ENCODE data around the gene LUC7L. TPM values are rescaled to one million over a fixed set of nuclear protein-coding genes. Genes with fewer than 3 reads are reported as not detected.

LUC7L gene
- total and polyA plus RNA-seq, 10 of the 15 experiments (the other 5 are each of a cell fraction or from before 2014, with no cell fraction given) = 2.3 to 59.6 (median 44.1) TPM

- in situ Hi-C loops (cut with MboI) (no loop called here), intact Hi-C loops (cut with micrococcal nuclease; ENCODE audit: unreplicated experiment) (no loop called here)
- no TSS peak for BruUV-seq (replicated peaks)
- WGBS (ENCODE audit: insufficient coverage, insufficient replicate concordance, low lambda C conversion rate, missing lambda C conversion rate) = 62% methylated on average over 27 of the region's 36 CpGs
- Histone ChIP-seq H3K9ac (ENCODE audit: control insufficient read depth, insufficient read depth, low read length) (no peak overlapping the region), H3K4me2 (ENCODE audit: control insufficient read depth, insufficient read depth) (no peak overlapping the region), H3K27ac (ENCODE audit: control insufficient read depth, insufficient read depth) (no peak overlapping the region), H3K27me3 (replicated peaks in 1 of 2; ENCODE audit: control insufficient read depth in 2 of 2, insufficient read depth in 2 of 2, low read length in 1 of 2) (peaks cover 0 to 3% of the 10 kb centered on the region in 2 experiments; a peak in 2 of 4 replicates), H2AFZ (ENCODE audit: control insufficient read depth, low read depth, low read length) (no peak overlapping the region), H3K4me3 (no peak overlapping the region), H3K79me2 (ENCODE audit: control insufficient read depth, insufficient read depth, low read length) (no peaks in the 10 kb centered on the region), H4K20me1 (ENCODE audit: control insufficient read depth, insufficient read depth) (no peaks in the 10 kb centered on the region), H3K36me3 (ENCODE audit: control insufficient read depth in 2 of 2, insufficient read depth in 2 of 2, low read length in 1 of 2) (no peaks in the 10 kb centered on the region), H3K4me1 (ENCODE audit: control insufficient read depth, insufficient read depth, low read length) (no peaks in the 10 kb centered on the region), H3K9me3 (replicated peaks; ENCODE audit: control insufficient read depth, insufficient read depth, low read length) (no peaks in the 10 kb centered on the region)
- FAIRE-seq (no peak), ATAC-seq (no peak), DNase-seq (ENCODE audit: low read depth, low spot score) (no peak)
- TF ChIP-seq KLF5 (IDR thresholded peaks at IDR 0.05; ENCODE audit: partially characterized antibody) (no peak), SMAD5 (IDR thresholded peaks at IDR 0.05; ENCODE audit: low read depth) (no peak), EP300 (IDR thresholded peaks at IDR 0.05; ENCODE audit: borderline replicate concordance in 1 of 2, control insufficient read depth in 1 of 2, low read depth in 2 of 2, low read length in 2 of 2) (no peak), E2F4 (IDR thresholded peaks at IDR 0.05; ENCODE audit: low read depth, low read length) (no peak), SREBF1 (IDR thresholded peaks at IDR 0.05; ENCODE audit: low read length) (no peak)
- ChIA-PET RAD21 (ENCODE audit: unreplicated experiment) (no interaction called here), CTCF (no interaction called here), SMC1A (ENCODE audit: uncharacterized antibody, unreplicated experiment) (no interaction called here), POLR2A (no interaction called here)
These were observed 43.6 kb upstream of the LUC7L start for GRCh38 chr16:272633-273546.
